H9 (cell line): ENCODE data around the gene GPAT2. TPM values are rescaled to one million over a fixed set of nuclear protein-coding genes. Genes with fewer than 3 reads are reported as not detected.
"Not testable (repeated sequence)": the region's sequence is repeated elsewhere in the genome, so short reads cannot be mapped to it uniquely, and the experiment has no call there.

ENCODE experiments used
- DNase-seq: peaks from one replicate; pipeline ENCODE4 v3.0.0-alpha.2; 2017
- H2AFZ ChIP-seq: one replicate; pipeline ENCODE4 v1.6.1; 2013; ENCODE audit warnings: mild to moderate bottlenecking, low read length, control low read depth, moderate library complexity
- H2AK5ac ChIP-seq: 2 replicates; pipeline ENCODE4 v1.6.1; 2013; ENCODE audit warnings: low read length, control low read depth, mixed read lengths; ENCODE audit not compliant: insufficient read length
- H2BK120ac ChIP-seq: one replicate; pipeline ENCODE4 v1.6.1; 2013; ENCODE audit warnings: low read depth, mild to moderate bottlenecking, low read length, control low read depth, inconsistent platforms; ENCODE audit not compliant: poor library complexity, severe bottlenecking
- H2BK12ac ChIP-seq: 2 replicates; pipeline ENCODE4 v1.6.1; 2013; ENCODE audit warnings: low read length, control low read depth, mixed read lengths, low read depth; ENCODE audit not compliant: insufficient read length
- H2BK15ac ChIP-seq: 2 replicates; pipeline ENCODE4 v1.6.1; 2013; ENCODE audit warnings: low read depth, low read length, control low read depth
- H2BK20ac ChIP-seq: one replicate; pipeline ENCODE4 v1.6.1; 2013; ENCODE audit warnings: low read depth, mild to moderate bottlenecking, low read length, control low read depth, inconsistent platforms; ENCODE audit not compliant: poor library complexity, severe bottlenecking
- H2BK5ac ChIP-seq: 2 replicates; pipeline ENCODE4 v1.6.1; 2013; ENCODE audit warnings: low read length, control low read depth, mixed read lengths; ENCODE audit not compliant: insufficient read length
- H3K14ac ChIP-seq: 2 replicates; pipeline ENCODE4 v1.6.1; 2013; ENCODE audit warnings: low read length, control low read depth; ENCODE audit not compliant: insufficient read depth
- H3K18ac ChIP-seq: 2 replicates; pipeline ENCODE4 v1.6.1; 2013; ENCODE audit warnings: low read depth, mild to moderate bottlenecking, mixed read lengths, low read length, control low read depth; ENCODE audit not compliant: insufficient read length
- H3K23ac ChIP-seq: 2 replicates; pipeline ENCODE4 v1.6.1; 2013; ENCODE audit warnings: low read length, control low read depth, mixed read lengths, low read depth; ENCODE audit not compliant: insufficient read length
- H3K23me2 ChIP-seq: 2 replicates; pipeline ENCODE4 v1.6.1; 2013; ENCODE audit warnings: low read depth, mild to moderate bottlenecking, mixed read lengths, low read length, control low read depth; ENCODE audit not compliant: insufficient read length, poor library complexity, severe bottlenecking
- H3K27ac ChIP-seq: 2 replicates; pipeline ENCODE4 v1.5.1; 2013; ENCODE audit warnings: low read length, control low read depth, mixed read lengths, low read depth; ENCODE audit not compliant: insufficient read length
- H3K27me3 ChIP-seq: 2 replicates; pipeline ENCODE4 v1.6.1; 2013; ENCODE audit warnings: low read length, control low read depth, inconsistent platforms; ENCODE audit not compliant: insufficient read depth
- H3K4ac ChIP-seq: 2 replicates; pipeline ENCODE4 v1.6.1; 2013; ENCODE audit warnings: low read depth, mild to moderate bottlenecking, control low read depth, inconsistent platforms, low read length, moderate library complexity
- H3K4me1 ChIP-seq: 2 replicates; pipeline ENCODE4 v1.6.1; 2013; ENCODE audit warnings: low read length, control low read depth, inconsistent platforms; ENCODE audit not compliant: insufficient read depth
- H3K4me2 ChIP-seq: 2 replicates; pipeline ENCODE4 v1.6.1; 2013; ENCODE audit warnings: low read length, control low read depth, mixed read lengths; ENCODE audit not compliant: insufficient read length, insufficient read depth
- H3K56ac ChIP-seq: 2 replicates; pipeline ENCODE4 v1.6.1; 2013; ENCODE audit warnings: low read depth, mild to moderate bottlenecking, mixed read lengths, low read length, control low read depth; ENCODE audit not compliant: insufficient read length
- H3K79me1 ChIP-seq: 2 replicates; pipeline ENCODE4 v1.6.1; 2013; ENCODE audit warnings: low read depth, mild to moderate bottlenecking, moderate library complexity, low read length, control low read depth, inconsistent platforms; ENCODE audit not compliant: insufficient read depth, poor library complexity, severe bottlenecking
- H3K79me2 ChIP-seq: 2 replicates; pipeline ENCODE4 v1.6.1; 2013; ENCODE audit warnings: low read length, control low read depth, inconsistent platforms; ENCODE audit not compliant: insufficient read depth
- H3K9ac ChIP-seq: 2 replicates; pipeline ENCODE4 v1.6.1; 2013; ENCODE audit warnings: low read length, control low read depth, mixed read lengths; ENCODE audit not compliant: insufficient read length; ENCODE audit errors: extremely low read depth
- H3K9me3 ChIP-seq: one replicate; pipeline ENCODE4 v1.6.1; 2013; ENCODE audit warnings: low read depth, low read length, inconsistent platforms; ENCODE audit not compliant: control insufficient read depth
- H3T11ph ChIP-seq: one replicate; pipeline ENCODE4 v1.6.1; 2013; ENCODE audit warnings: mild to moderate bottlenecking, low read length, control low read depth, inconsistent platforms
- H4K20me1 ChIP-seq: one replicate; pipeline ENCODE4 v1.6.1; 2013; ENCODE audit not compliant: control insufficient read depth, insufficient read length, insufficient read depth
- H4K5ac ChIP-seq: 2 replicates; pipeline ENCODE4 v1.6.1; 2013; ENCODE audit warnings: low read depth, mild to moderate bottlenecking, mixed read lengths, low read length, control low read depth; ENCODE audit not compliant: insufficient read length
- H4K8ac ChIP-seq: replicated peaks from 2 replicates; pipeline ENCODE4 v1.6.1; 2013; ENCODE audit warnings: low read length, control low read depth, mixed read lengths, low read depth; ENCODE audit not compliant: insufficient read length
- H4K91ac ChIP-seq: 2 replicates; pipeline ENCODE4 v1.6.1; 2013; ENCODE audit warnings: low read depth, mild to moderate bottlenecking, moderate library complexity, mixed read lengths, low read length, control low read depth; ENCODE audit not compliant: insufficient read length
- H3K27ac Mint-ChIP-seq, 3 experiments: 2 replicates in 2 of 3; 3 replicates in 1 of 3; pipeline ENCODE4 v1.8.0; 2020 to 2021; ENCODE audit warnings: mixed read lengths in 3 of 3, mild to moderate bottlenecking in 1 of 3, moderate library complexity in 1 of 3
- H3K27me3 Mint-ChIP-seq: 2 replicates; pipeline ENCODE4 v1.8.0; 2021; ENCODE audit warnings: low read depth, mild to moderate bottlenecking, moderate library complexity, mixed read lengths
- H3K36me3 Mint-ChIP-seq, 3 experiments: 2 replicates in 2 of 3; 3 replicates in 1 of 3; pipeline ENCODE4 v1.8.0; 2020 to 2021; ENCODE audit warnings: low read depth in 3 of 3, mixed read lengths in 3 of 3; ENCODE audit not compliant: insufficient read depth in 1 of 3
- H3K4me1 Mint-ChIP-seq, 2 experiments: 2 replicates each; pipeline ENCODE4 v1.8.0; 2020; ENCODE audit warnings: mixed read lengths in 2 of 2
- H3K4me3 Mint-ChIP-seq, 2 experiments: 2 replicates in 1 of 2; 3 replicates in 1 of 2; pipeline ENCODE4 v1.8.0; 2020 to 2021; ENCODE audit warnings: mild to moderate bottlenecking in 2 of 2, mixed read lengths in 2 of 2, moderate library complexity in 1 of 2
- H3K9me3 Mint-ChIP-seq, 2 experiments: 2 replicates in 1 of 2; 3 replicates in 1 of 2; pipeline ENCODE4 v1.8.0; 2020; ENCODE audit warnings: mild to moderate bottlenecking in 2 of 2, mixed read lengths in 2 of 2, moderate library complexity in 1 of 2
- CTCF ChIP-seq: fragments of 200-600 bp; sonication (generic); conservative IDR thresholded peaks from 3 replicates; pipeline ENCODE4 v1.8.0; 2021; ENCODE audit warnings: antibody characterized with exemption, mild to moderate bottlenecking
- WGBS: extraction: QIAGEN DNeasy Blood & Tissue Kit; methylation state at CpG from one replicate; pipeline ENCODE4 v1.1.7; 2013; ENCODE audit warnings: missing lambda C conversion rate, low lambda C conversion rate, mixed read lengths; ENCODE audit not compliant: insufficient read length; ENCODE audit errors: extremely low coverage; 5-methylcytosine and 5-hydroxymethylcytosine counted together
- total RNA-seq: library from RNA; stranded (reverse); gene quantifications from 2 replicates; pipeline ENCODE4 v1.2.1, GENCODE V29; 2021

The GPAT2 gene
- total RNA-seq, 1 experiment from 2014 or later: 0.17 TPM

GRCh38 chr2:96024336-96025193 lies 10.2 kb downstream of the GPAT2 start:
- H3K23ac ChIP-seq: no peak overlapping the region
- no peaks in the 10 kb centered on the region for H3K79me2 ChIP-seq
- H4K20me1 ChIP-seq: no peaks in the 10 kb centered on the region
- no peaks in the 10 kb centered on the region for H3K9me3 ChIP-seq
- H2BK12ac ChIP-seq: no peak overlapping the region
- no peak overlapping the region for H4K91ac ChIP-seq
- no peak overlapping the region for H3K4me2 ChIP-seq
- no peak overlapping the region for H3K27ac Mint-ChIP-seq
- peak; percentile 33 for DNase-seq
- H2AFZ ChIP-seq: no peak overlapping the region
- no peak overlapping the region for H3K14ac ChIP-seq
- no peaks in the 10 kb centered on the region for H3K4me1 ChIP-seq
- no peak overlapping the region for H2BK120ac ChIP-seq
- no peak overlapping the region for H2BK15ac ChIP-seq
- no peak overlapping the region for H4K8ac ChIP-seq
- no CpG with 5 or more reads among the region's 27 CpGs for WGBS
- no peak overlapping the region for H3T11ph ChIP-seq
- H2BK20ac ChIP-seq: no peak overlapping the region
- H3K9me3 Mint-ChIP-seq: no peaks in the 10 kb centered on the region
- no peak overlapping the region for H3K27ac ChIP-seq
- H3K4me3 Mint-ChIP-seq: no peak overlapping the region; a peak in 1 of 5 replicates
- no peak overlapping the region for H3K9ac ChIP-seq
- no peak overlapping the region for H2AK5ac ChIP-seq
- no peaks in the 10 kb centered on the region for H3K27me3 Mint-ChIP-seq
- H3K36me3 Mint-ChIP-seq: no peaks in the 10 kb centered on the region
- no peak overlapping the region for H4K5ac ChIP-seq
- TF ChIP-seq CTCF: no peak
- no peaks in the 10 kb centered on the region for H3K27me3 ChIP-seq
- no peak overlapping the region for H3K56ac ChIP-seq
- H3K4me1 Mint-ChIP-seq: no peaks in the 10 kb centered on the region
- H3K23me2 ChIP-seq: no peaks in the 10 kb centered on the region
- H2BK5ac ChIP-seq: no peak overlapping the region
- H3K79me1 ChIP-seq: no peaks in the 10 kb centered on the region
- H3K4ac ChIP-seq: no peak overlapping the region
- H3K18ac ChIP-seq: no peak overlapping the region

GRCh38 chr2:96023701-96024100 lies 11.0 kb downstream of the GPAT2 start:
- peak; percentile 11 for DNase-seq
- not testable (repeated sequence) for H3T11ph ChIP-seq, H3K4ac ChIP-seq, H3K18ac ChIP-seq, H3K4me3 Mint-ChIP-seq, H3K9me3 Mint-ChIP-seq, H2BK5ac ChIP-seq, H2BK15ac ChIP-seq, H3K27ac ChIP-seq, H4K5ac ChIP-seq, H3K36me3 Mint-ChIP-seq, H3K79me2 ChIP-seq, H3K27me3 Mint-ChIP-seq, H4K20me1 ChIP-seq, H3K23me2 ChIP-seq, H2BK120ac ChIP-seq, H3K4me1 ChIP-seq, H2AFZ ChIP-seq, H3K9me3 ChIP-seq, H3K4me1 Mint-ChIP-seq, H3K23ac ChIP-seq, H4K91ac ChIP-seq, H3K27ac Mint-ChIP-seq, H3K14ac ChIP-seq, H3K4me2 ChIP-seq, H2BK20ac ChIP-seq, H2AK5ac ChIP-seq, H4K8ac ChIP-seq, H3K79me1 ChIP-seq, H3K56ac ChIP-seq, H2BK12ac ChIP-seq, H3K27me3 ChIP-seq, H3K9ac ChIP-seq
- no CpG with 5 or more reads among the region's 7 CpGs for WGBS
